ENCODE data around the gene ME3. TPM values are rescaled to one million over a fixed set of nuclear protein-coding genes. Genes with fewer than 3 reads are reported as not detected.

ME3 gene
- total RNA-seq, 1 experiment from 2014 or later, result 0.30 TPM

DNA sequence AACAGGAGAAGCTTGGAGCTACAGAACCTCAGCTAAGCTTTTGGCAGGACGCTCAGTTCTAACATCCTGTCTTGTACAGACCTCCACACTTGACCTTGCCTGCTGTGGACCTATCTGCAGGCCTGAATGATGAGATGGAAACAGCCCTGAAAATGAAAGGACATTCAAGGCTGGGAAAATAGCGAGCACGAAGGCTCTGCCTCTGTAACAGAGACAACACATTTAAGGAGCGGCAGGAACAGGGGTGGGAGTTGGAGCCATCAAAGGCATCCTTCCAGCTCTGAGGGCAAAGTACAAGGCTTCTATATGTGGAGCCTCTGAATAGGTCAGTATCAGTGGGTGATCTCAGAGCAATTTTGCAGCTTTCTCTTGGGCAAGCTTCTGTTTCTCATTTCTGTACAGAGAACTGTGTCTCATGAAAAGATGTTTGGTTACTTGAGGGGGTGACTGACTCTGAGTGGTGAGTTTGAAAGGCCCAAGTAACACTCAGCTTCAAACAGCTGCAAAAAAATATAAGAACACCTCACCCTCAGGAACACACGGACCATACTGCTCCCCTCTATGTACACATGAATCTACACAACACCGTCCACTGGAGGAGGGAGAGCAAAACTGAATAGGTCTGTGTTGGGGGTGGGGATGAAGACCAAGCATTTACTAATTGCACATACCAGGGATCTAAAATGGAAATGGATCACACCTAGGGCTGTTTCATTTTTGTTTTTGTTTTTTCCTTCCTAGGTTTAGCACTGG lies 196.1 kb downstream of the ME3 start:
- no peak for DNase-seq (ENCODE audit: low read depth, low spot score)
- intact Hi-C loops (cut with micrococcal nuclease), result loop anchor here (5.0 kb wide), 1 partner anchor 101 kb away; no protein-coding TSS in a partner anchor
- CTCF ChIA-PET, result no interaction called here
- TF ChIP-seq SP1 (IDR thresholded peaks at IDR 0.05; ENCODE audit: low read depth) (no peak), SIN3A (IDR thresholded peaks at IDR 0.05; ENCODE audit: low read depth) (no peak), POLR2AphosphoS5 (IDR thresholded peaks at IDR 0.05; ENCODE audit: low read depth, low read length) (no peak), ZNF274 (IDR thresholded peaks at IDR 0.05; ENCODE audit: low read depth, low read length) (no peak), ATF3 (IDR thresholded peaks at IDR 0.05) (no peak), FOSL1 (IDR thresholded peaks at IDR 0.05; ENCODE audit: low read depth) (no peak), TCF7L2 (IDR thresholded peaks at IDR 0.05; ENCODE audit: borderline replicate concordance, extremely low read depth, insufficient read depth, insufficient read length) (no peak), ZFX (IDR thresholded peaks at IDR 0.05) (no peak), EZH2phosphoT487 (IDR thresholded peaks at IDR 0.05; ENCODE audit: borderline replicate concordance) (no peak), ELF1 (IDR thresholded peaks at IDR 0.05; ENCODE audit: borderline replicate concordance, low read depth) (no peak), YY1 (IDR thresholded peaks at IDR 0.05; ENCODE audit: extremely low read depth, insufficient replicate concordance, low read depth, low read length) (no peak), CBX3 (IDR thresholded peaks at IDR 0.05; ENCODE audit: low read depth) (no peak), EZH2 (IDR thresholded peaks at IDR 0.05) (no peak), JUND (IDR thresholded peaks at IDR 0.05) (no peak), RAD21 (IDR thresholded peaks at IDR 0.05; ENCODE audit: low read depth) (no peak), CEBPB (IDR thresholded peaks at IDR 0.05; ENCODE audit: low read depth) (no peak), EGR1 (IDR thresholded peaks at IDR 0.05; ENCODE audit: low read depth) (no peak)
- TF ChIP-seq, protein P1, sequence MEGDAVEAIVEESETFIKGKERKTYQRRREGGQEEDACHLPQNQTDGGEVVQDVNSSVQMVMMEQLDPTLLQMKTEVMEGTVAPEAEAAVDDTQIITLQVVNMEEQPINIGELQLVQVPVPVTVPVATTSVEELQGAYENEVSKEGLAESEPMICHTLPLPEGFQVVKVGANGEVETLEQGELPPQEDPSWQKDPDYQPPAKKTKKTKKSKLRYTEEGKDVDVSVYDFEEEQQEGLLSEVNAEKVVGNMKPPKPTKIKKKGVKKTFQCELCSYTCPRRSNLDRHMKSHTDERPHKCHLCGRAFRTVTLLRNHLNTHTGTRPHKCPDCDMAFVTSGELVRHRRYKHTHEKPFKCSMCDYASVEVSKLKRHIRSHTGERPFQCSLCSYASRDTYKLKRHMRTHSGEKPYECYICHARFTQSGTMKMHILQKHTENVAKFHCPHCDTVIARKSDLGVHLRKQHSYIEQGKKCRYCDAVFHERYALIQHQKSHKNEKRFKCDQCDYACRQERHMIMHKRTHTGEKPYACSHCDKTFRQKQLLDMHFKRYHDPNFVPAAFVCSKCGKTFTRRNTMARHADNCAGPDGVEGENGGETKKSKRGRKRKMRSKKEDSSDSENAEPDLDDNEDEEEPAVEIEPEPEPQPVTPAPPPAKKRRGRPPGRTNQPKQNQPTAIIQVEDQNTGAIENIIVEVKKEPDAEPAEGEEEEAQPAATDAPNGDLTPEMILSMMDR (IDR thresholded peaks at IDR 0.05 in 2 of 3, conservative IDR thresholded peaks at IDR 0.05 in 1 of 3; ENCODE audit: borderline replicate concordance in 1 of 3, insufficient read depth in 1 of 3, low read depth in 2 of 3, low read length in 2 of 3), result no peak
- TF ChIP-seq, protein P2, sequence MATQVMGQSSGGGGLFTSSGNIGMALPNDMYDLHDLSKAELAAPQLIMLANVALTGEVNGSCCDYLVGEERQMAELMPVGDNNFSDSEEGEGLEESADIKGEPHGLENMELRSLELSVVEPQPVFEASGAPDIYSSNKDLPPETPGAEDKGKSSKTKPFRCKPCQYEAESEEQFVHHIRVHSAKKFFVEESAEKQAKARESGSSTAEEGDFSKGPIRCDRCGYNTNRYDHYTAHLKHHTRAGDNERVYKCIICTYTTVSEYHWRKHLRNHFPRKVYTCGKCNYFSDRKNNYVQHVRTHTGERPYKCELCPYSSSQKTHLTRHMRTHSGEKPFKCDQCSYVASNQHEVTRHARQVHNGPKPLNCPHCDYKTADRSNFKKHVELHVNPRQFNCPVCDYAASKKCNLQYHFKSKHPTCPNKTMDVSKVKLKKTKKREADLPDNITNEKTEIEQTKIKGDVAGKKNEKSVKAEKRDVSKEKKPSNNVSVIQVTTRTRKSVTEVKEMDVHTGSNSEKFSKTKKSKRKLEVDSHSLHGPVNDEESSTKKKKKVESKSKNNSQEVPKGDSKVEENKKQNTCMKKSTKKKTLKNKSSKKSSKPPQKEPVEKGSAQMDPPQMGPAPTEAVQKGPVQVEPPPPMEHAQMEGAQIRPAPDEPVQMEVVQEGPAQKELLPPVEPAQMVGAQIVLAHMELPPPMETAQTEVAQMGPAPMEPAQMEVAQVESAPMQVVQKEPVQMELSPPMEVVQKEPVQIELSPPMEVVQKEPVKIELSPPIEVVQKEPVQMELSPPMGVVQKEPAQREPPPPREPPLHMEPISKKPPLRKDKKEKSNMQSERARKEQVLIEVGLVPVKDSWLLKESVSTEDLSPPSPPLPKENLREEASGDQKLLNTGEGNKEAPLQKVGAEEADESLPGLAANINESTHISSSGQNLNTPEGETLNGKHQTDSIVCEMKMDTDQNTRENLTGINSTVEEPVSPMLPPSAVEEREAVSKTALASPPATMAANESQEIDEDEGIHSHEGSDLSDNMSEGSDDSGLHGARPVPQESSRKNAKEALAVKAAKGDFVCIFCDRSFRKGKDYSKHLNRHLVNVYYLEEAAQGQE (IDR thresholded peaks at IDR 0.05; ENCODE audit: low read depth), result no peak
- TF ChIP-seq, protein P3, sequence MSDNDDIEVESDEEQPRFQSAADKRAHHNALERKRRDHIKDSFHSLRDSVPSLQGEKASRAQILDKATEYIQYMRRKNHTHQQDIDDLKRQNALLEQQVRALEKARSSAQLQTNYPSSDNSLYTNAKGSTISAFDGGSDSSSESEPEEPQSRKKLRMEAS (IDR thresholded peaks at IDR 0.05), result no peak
- H4K20me1 ChIP-seq (ENCODE audit: insufficient read depth), result no peaks in the 10 kb centered on the region
- H3K9me3 ChIP-seq (ENCODE audit: control insufficient read depth in 1 of 2, insufficient read depth in 1 of 2, low read depth in 1 of 2, low read length in 2 of 2), result no peaks in the 10 kb centered on the region
- H3K27ac ChIP-seq (ENCODE audit: low read depth, low read length), result no peak overlapping the region
- no peak overlapping the region for H3K9ac ChIP-seq (ENCODE audit: low read length)
- no peaks in the 10 kb centered on the region for H3K27me3 ChIP-seq (ENCODE audit: insufficient read depth, low read length)
- H3K4me2 ChIP-seq (ENCODE audit: low read length), result no peak overlapping the region
- H2AFZ ChIP-seq (ENCODE audit: low read depth, low read length, poor library complexity, severe bottlenecking), result no peak overlapping the region
- H3K4me3 ChIP-seq (replicated peaks in 1 of 2; ENCODE audit: low read depth in 1 of 2, low read length in 2 of 2), result no peak overlapping the region
- H3K4me1 ChIP-seq (ENCODE audit: control insufficient read depth in 1 of 2, insufficient read depth in 2 of 2, low read length in 2 of 2), result peaks cover 6 to 20% of the 10 kb centered on the region in 2 experiments; a peak in 2 of 4 replicates
- POLR2A ChIA-PET, result no interaction called here
- BruUV-seq (replicated peaks), result no TSS peak
- ATAC-seq, result no peak
- no peaks in the 10 kb centered on the region for H3K79me2 ChIP-seq (ENCODE audit: insufficient read depth, low read length)
- no peaks in the 10 kb centered on the region for H3K36me3 ChIP-seq (ENCODE audit: control insufficient read depth in 1 of 2, insufficient read depth in 2 of 2, low read length in 2 of 2)
- RAD21 ChIA-PET (ENCODE audit: low non-redundant PET in 1 of 2, low total read pairs in 2 of 2, uncharacterized antibody in 2 of 2, unreplicated experiment in 2 of 2), result no interaction called here
- H3K9me2 ChIP-seq (ENCODE audit: insufficient read depth), result no peaks in the 10 kb centered on the region

Data from HCT116 (cell line).